Ascending aorta (tissue), 2 donors: Measurements from ENCODE around the gene CCDC7. TPM values are rescaled to one million over a fixed set of nuclear protein-coding genes. Genes with fewer than 3 reads are reported as not detected.
"Not testable (repeated sequence)": the region's sequence is repeated elsewhere in the genome, so short reads cannot be mapped to it uniquely, and the experiment has no call there.

Experiments
- DNase-seq, 2 donors: peaks; one replicate each; pipeline ENCODE4 v3.0.0-alpha.2; 2019; ENCODE audit warnings: low spot score in 2 of 2
- H3K27ac ChIP-seq, 2 donors: fragments of 200-600 bp; sonication (generic); one replicate each; pipeline ENCODE4 v1.5.1; 2016 to 2017; ENCODE audit warnings: mild to moderate bottlenecking in 1 of 2
- H3K27me3 ChIP-seq: fragments of 200-600 bp; sonication (generic); one replicate; pipeline ENCODE4 v1.5.1; 2017
- H3K36me3 ChIP-seq, 2 donors: fragments of 200-600 bp; sonication (generic); one replicate each; pipeline ENCODE4 v1.5.1; 2016
- H3K4me1 ChIP-seq, 2 donors: fragments of 200-600 bp; sonication (generic); one replicate each; pipeline ENCODE4 v1.5.1; 2016 to 2017; ENCODE audit warnings: mild to moderate bottlenecking in 1 of 2
- H3K4me3 ChIP-seq, 2 donors: fragments of 200-600 bp; sonication (generic); one replicate each; pipeline ENCODE4 v1.5.1; 2016 to 2017; ENCODE audit warnings: mild to moderate bottlenecking in 1 of 2
- H3K9me3 ChIP-seq, 2 donors: fragments of 200-600 bp; sonication (generic); one replicate each; pipeline ENCODE4 v1.5.1; 2016
- CTCF ChIP-seq, 3 experiments: fragments of 200-600 bp in 2 of 3; fragments of 450-650 bp in 1 of 3; sonication (generic) in 2 of 3; IDR thresholded peaks; one replicate each; pipeline ENCODE4 v1.5.1; 2016 to 2019; ENCODE audit warnings: antibody characterized with exemption in 3 of 3, mild to moderate bottlenecking in 1 of 3, moderate library complexity in 1 of 3
- intact Hi-C: fragments of 100-400 bp; cut with DNase I; formaldehyde crosslinking; loops from one replicate; pipeline ENCODE4 v1.15.1; 2023
- total RNA-seq: library from RNA; depleted of rRNA; stranded (reverse); fragments of >200 nt; gene quantifications from one replicate; pipeline ENCODE4 v1.1.0, GENCODE V29; 2016

The CCDC7 gene
- total RNA-seq, 1 donor from 2014 or later: 56.9 TPM

GRCh38 chr10:32906595-32906994, 460.7 kb downstream of the CCDC7 start:
- H3K4me3 ChIP-seq: no peak overlapping the region
- peaks cover 44 to 62% of the 10 kb centered on the region in 2 donors for H3K36me3 ChIP-seq
- H3K27ac ChIP-seq: no peak overlapping the region
- intact Hi-C loops: no loop called here
- no peaks in the 10 kb centered on the region for H3K9me3 ChIP-seq
- no peaks in the 10 kb centered on the region for H3K27me3 ChIP-seq
- H3K4me1 ChIP-seq: no peaks in the 10 kb centered on the region
- DNase-seq: no peak
- no peak for TF ChIP-seq CTCF (IDR thresholded peaks at IDR 0.05)

GRCh38 chr10:32909456-32909855, 463.5 kb downstream of the CCDC7 start:
- H3K4me1 ChIP-seq: no peaks in the 10 kb centered on the region
- H3K4me3 ChIP-seq: no peak overlapping the region
- H3K27ac ChIP-seq: no peak overlapping the region
- no peak for TF ChIP-seq CTCF (IDR thresholded peaks at IDR 0.05)
- H3K27me3 ChIP-seq: no peaks in the 10 kb centered on the region
- H3K36me3 ChIP-seq: peaks cover 57 to 65% of the 10 kb centered on the region in 2 donors
- intact Hi-C loops: no loop called here
- H3K9me3 ChIP-seq: no peaks in the 10 kb centered on the region
- no peak for DNase-seq

- H3K4me1 ChIP-seq, H3K9me3 ChIP-seq, H3K4me3 ChIP-seq, DNase-seq, intact Hi-C loops, H3K27me3 ChIP-seq, H3K27ac ChIP-seq: not testable (repeated sequence)
- peaks cover 59 to 70% of the 10 kb centered on the region in 2 donors for H3K36me3 ChIP-seq
Observed at GRCh38 chr10:32909970-32910369, 464.0 kb downstream of the CCDC7 start.

- no peak for TF ChIP-seq CTCF (IDR thresholded peaks at IDR 0.05)
- H3K36me3 ChIP-seq: peaks cover 53 to 58% of the 10 kb centered on the region in 2 donors
- intact Hi-C loops: no loop called here
- H3K4me1 ChIP-seq: no peaks in the 10 kb centered on the region
- H3K27ac ChIP-seq: no peak overlapping the region
- DNase-seq: no peak
- no peaks in the 10 kb centered on the region for H3K9me3 ChIP-seq
- H3K4me3 ChIP-seq: no peak overlapping the region
- no peaks in the 10 kb centered on the region for H3K27me3 ChIP-seq
Observed at GRCh38 chr10:32911285-32912016, 465.5 kb downstream of the CCDC7 start.

- DNase-seq: not testable (repeated sequence)
- H3K36me3 ChIP-seq: peaks cover 45 to 50% of the 10 kb centered on the region in 2 donors
Observed at GRCh38 chr10:32917817-32918216, 471.9 kb downstream of the CCDC7 start.

GRCh38 chr10:32922170-32922569, 476.2 kb downstream of the CCDC7 start:
- DNase-seq: no peak
- no peak for TF ChIP-seq CTCF (IDR thresholded peaks at IDR 0.05)
- no peaks in the 10 kb centered on the region for H3K9me3 ChIP-seq
- intact Hi-C loops: no loop called here
- peaks cover 72 to 79% of the 10 kb centered on the region in 2 donors for H3K36me3 ChIP-seq
- no peak overlapping the region for H3K4me3 ChIP-seq
- no peaks in the 10 kb centered on the region for H3K4me1 ChIP-seq
- H3K27me3 ChIP-seq: no peaks in the 10 kb centered on the region
- no peak overlapping the region for H3K27ac ChIP-seq

More at GRCh38 chr10:32917817-32918216, 471.9 kb downstream of the CCDC7 start:
- H3K27me3 ChIP-seq, intact Hi-C loops, H3K4me3 ChIP-seq, H3K27ac ChIP-seq, H3K9me3 ChIP-seq, H3K4me1 ChIP-seq: not testable (repeated sequence)
